Ishikawa (cell line): ENCODE data around the gene CCDC27.

ENCODE experiments used
- EP300 ChIP-seq: IDR thresholded peaks from 2 replicates; pipeline ENCODE4 v1.6.1; 2012; ENCODE audit warnings: borderline replicate concordance
- NFIC ChIP-seq: IDR thresholded peaks from 2 replicates; pipeline ENCODE4 v1.6.1; 2012
- TF ChIP-seq, protein P1 (sequence below): IDR thresholded peaks from 2 replicates; pipeline ENCODE4 v1.6.1; 2012; ENCODE audit warnings: low read depth, mild to moderate bottlenecking

DNA sequence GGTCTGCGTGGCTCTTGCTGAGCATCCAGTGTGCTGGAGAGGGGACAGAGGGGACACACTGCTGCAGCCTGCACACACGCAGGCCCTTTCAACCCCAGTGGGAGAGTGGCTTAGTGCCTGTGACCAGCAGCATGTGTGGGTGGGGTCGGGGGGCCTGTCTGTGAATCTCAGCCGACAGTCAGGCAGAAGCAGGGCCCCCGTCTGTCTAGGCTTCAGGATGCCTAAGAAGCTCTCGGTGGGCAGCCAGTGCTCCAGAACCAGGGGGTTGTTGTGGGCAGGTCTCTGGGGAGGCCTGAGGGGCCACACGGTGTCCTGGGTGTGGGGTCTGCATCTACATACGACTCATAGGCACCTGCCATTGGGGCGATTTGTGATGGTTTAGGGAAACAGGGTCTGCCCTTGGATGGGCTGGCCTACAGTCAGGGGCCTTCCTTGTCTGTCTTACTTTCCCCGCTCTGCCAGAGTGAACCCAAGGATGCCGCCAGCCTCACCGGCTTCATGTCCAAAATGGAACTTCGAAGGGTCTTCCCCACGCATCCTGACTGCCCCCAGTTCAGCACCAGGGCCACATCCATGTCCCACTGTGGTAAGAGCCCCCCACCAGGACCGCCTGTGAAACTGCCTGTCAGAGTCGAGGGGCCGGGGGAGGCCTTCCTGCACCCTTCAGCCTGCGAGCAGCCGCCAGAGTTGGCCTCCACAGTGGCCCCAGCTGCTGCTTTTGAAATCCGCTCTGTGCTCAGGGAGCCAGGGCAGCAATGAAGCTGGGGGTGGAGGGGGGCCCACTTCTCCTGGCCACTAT, 1.6 kb downstream of the CCDC27 start:
- no peak for TF ChIP-seq NFIC
- TF ChIP-seq, protein P1, sequence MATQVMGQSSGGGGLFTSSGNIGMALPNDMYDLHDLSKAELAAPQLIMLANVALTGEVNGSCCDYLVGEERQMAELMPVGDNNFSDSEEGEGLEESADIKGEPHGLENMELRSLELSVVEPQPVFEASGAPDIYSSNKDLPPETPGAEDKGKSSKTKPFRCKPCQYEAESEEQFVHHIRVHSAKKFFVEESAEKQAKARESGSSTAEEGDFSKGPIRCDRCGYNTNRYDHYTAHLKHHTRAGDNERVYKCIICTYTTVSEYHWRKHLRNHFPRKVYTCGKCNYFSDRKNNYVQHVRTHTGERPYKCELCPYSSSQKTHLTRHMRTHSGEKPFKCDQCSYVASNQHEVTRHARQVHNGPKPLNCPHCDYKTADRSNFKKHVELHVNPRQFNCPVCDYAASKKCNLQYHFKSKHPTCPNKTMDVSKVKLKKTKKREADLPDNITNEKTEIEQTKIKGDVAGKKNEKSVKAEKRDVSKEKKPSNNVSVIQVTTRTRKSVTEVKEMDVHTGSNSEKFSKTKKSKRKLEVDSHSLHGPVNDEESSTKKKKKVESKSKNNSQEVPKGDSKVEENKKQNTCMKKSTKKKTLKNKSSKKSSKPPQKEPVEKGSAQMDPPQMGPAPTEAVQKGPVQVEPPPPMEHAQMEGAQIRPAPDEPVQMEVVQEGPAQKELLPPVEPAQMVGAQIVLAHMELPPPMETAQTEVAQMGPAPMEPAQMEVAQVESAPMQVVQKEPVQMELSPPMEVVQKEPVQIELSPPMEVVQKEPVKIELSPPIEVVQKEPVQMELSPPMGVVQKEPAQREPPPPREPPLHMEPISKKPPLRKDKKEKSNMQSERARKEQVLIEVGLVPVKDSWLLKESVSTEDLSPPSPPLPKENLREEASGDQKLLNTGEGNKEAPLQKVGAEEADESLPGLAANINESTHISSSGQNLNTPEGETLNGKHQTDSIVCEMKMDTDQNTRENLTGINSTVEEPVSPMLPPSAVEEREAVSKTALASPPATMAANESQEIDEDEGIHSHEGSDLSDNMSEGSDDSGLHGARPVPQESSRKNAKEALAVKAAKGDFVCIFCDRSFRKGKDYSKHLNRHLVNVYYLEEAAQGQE, result no peak
- no peak for TF ChIP-seq EP300
